D721Med (cell line): Measurements from ENCODE around the gene PVALEF.

ENCODE experiments used
- DNase-seq: peaks from one replicate; pipeline ENCODE4 v3.0.0; 2011; ENCODE audit warnings: low spot score; ENCODE audit not compliant: insufficient read length
- FAIRE-seq: peaks from 2 replicates; lab custom pipeline; 2011; peaks lifted over from hg19 to GRCh38; lab: Jason Lieb, UNC
- CTCF ChIP-seq: IDR thresholded peaks from 2 replicates; pipeline ENCODE4 v1.5.1; 2012; ENCODE audit warnings: mild to moderate bottlenecking, control low read depth; ENCODE audit not compliant: insufficient read depth; ENCODE audit errors: missing control alignments

Gene PVALEF

GRCh38 chr17:81190591-81190990, 25.3 kb downstream of the PVALEF start:
- no peak for FAIRE-seq
- TF ChIP-seq CTCF, result no peak
- no peak for DNase-seq

- DNase-seq (no peak), FAIRE-seq (no peak)
- no peak for TF ChIP-seq CTCF
These were observed 25.8 kb downstream of the PVALEF start for GRCh38 chr17:81191116-81191515.

- TF ChIP-seq CTCF, result no peak
- FAIRE-seq (no peak), DNase-seq (no peak)
These were observed 26.3 kb downstream of the PVALEF start for GRCh38 chr17:81191646-81192045.

GRCh38 chr17:81192386-81193050, 27.2 kb downstream of the PVALEF start:
- FAIRE-seq (no peak), DNase-seq (no peak)
- no peak for TF ChIP-seq CTCF

- no peak for FAIRE-seq
These were observed 27.7 kb downstream of the PVALEF start for GRCh38 chr17:81193051-81193410.

GRCh38 chr17:81193470-81194224, 28.3 kb downstream of the PVALEF start:
- DNase-seq, result no peak
- FAIRE-seq, result no peak
- no peak for TF ChIP-seq CTCF

More at GRCh38 chr17:81193051-81193410, 27.7 kb downstream of the PVALEF start:
- no peak for DNase-seq
- no peak for TF ChIP-seq CTCF

- no peak for DNase-seq
- TF ChIP-seq CTCF, result no peak
- FAIRE-seq, result no peak
These were observed 29.0 kb downstream of the PVALEF start for GRCh38 chr17:81194225-81194760.
